LNCaP clone FGC (cell line): ENCODE measurements around the gene ADARB2.
"Not testable (repeated sequence)": the region's sequence is repeated elsewhere in the genome, so short reads cannot be mapped to it uniquely, and the experiment has no call there.

Experiments
- DNase-seq: peaks from one replicate; pipeline ENCODE4 v3.0.0-alpha.2; 2011; ENCODE audit warnings: low read depth
- H3K4me3 ChIP-seq: 2 replicates; pipeline ENCODE4 v1.5.1; 2011; ENCODE audit warnings: mild to moderate bottlenecking, low read depth, low read length, control low read depth
- TF ChIP-seq, protein P1 (sequence below): IDR thresholded peaks from 2 replicates; pipeline ENCODE4 v1.5.1; 2012; ENCODE audit warnings: mild to moderate bottlenecking; ENCODE audit not compliant: control insufficient read depth, insufficient read depth; ENCODE audit errors: extremely low read depth

Gene ADARB2

GRCh38 chr10:1625079-1625478, 112.2 kb downstream of the ADARB2 start:
- TF ChIP-seq, protein P1, sequence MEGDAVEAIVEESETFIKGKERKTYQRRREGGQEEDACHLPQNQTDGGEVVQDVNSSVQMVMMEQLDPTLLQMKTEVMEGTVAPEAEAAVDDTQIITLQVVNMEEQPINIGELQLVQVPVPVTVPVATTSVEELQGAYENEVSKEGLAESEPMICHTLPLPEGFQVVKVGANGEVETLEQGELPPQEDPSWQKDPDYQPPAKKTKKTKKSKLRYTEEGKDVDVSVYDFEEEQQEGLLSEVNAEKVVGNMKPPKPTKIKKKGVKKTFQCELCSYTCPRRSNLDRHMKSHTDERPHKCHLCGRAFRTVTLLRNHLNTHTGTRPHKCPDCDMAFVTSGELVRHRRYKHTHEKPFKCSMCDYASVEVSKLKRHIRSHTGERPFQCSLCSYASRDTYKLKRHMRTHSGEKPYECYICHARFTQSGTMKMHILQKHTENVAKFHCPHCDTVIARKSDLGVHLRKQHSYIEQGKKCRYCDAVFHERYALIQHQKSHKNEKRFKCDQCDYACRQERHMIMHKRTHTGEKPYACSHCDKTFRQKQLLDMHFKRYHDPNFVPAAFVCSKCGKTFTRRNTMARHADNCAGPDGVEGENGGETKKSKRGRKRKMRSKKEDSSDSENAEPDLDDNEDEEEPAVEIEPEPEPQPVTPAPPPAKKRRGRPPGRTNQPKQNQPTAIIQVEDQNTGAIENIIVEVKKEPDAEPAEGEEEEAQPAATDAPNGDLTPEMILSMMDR, result no peak
- DNase-seq, result no peak
- no peak overlapping the region for H3K4me3 ChIP-seq

GRCh38 chr10:1624240-1624639, 113.1 kb downstream of the ADARB2 start:
- no peak overlapping the region for H3K4me3 ChIP-seq
- TF ChIP-seq, protein P1, result no peak
- DNase-seq, result no peak

DNA sequence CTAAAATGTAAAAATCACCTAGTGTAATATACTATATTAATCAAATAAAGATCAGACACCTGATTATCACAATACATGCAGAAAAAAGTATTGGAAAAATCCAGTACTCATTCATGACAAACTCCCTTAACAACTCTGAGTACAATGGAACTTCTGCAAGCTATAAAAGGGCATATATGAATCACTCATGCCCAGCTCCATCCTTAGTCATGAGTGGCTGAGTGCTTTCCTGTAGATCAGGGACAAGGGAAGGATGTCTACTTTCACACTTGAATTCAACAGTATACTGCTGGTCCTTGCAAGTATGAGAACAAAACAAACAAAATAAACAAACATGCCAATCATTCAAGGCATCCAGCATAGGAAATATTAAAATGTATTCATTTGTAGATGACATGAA, 116.5 kb downstream of the ADARB2 start:
- H3K4me3 ChIP-seq, result no peak overlapping the region
- no peak for DNase-seq
- TF ChIP-seq, protein P1, result no peak

DNA sequence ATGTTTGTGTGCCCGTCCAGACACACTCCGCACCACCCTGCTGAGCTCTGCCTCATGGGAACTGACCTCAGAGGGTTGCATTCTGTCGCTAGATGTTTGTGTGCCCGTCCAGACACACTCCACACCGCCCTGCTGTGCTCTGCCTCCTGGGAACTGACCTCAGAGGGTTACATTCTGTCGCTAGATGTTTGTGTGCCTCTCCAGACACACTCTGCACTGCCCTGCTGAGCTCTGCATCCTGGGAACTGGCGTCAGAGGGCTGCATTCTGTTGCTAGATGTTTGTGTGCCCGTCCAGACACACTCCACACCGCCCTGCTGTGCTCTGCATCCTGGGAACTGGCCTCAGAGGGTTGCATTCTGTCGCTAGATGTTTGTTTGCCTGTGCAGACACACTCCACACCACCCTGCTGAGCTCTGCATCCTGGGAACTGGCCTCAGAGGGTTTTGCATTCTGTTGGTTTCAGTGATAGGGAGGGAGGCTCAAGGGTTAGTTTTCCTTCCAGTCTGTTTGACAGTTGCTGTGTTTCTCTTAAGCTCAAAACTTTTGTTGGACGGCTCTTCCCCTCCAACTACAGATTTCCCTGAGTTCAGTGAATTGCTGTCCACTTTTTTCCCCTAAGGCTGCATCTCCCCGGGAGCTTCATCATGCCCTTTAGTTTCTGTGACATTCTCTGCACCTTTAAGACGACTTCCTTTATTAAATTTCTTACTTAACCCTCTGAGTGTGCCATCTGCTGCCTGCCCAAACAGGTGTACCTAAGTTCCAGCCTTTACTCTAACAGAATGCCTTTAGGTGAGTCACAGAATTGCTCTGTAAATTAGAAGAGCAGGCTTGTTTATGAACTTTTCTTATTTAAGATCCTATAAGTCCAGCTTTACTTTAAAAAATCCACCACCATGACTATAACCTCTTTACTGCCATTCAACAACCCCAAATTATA, 119.7 kb downstream of the ADARB2 start:
- not testable (repeated sequence) for DNase-seq, H3K4me3 ChIP-seq

DNA sequence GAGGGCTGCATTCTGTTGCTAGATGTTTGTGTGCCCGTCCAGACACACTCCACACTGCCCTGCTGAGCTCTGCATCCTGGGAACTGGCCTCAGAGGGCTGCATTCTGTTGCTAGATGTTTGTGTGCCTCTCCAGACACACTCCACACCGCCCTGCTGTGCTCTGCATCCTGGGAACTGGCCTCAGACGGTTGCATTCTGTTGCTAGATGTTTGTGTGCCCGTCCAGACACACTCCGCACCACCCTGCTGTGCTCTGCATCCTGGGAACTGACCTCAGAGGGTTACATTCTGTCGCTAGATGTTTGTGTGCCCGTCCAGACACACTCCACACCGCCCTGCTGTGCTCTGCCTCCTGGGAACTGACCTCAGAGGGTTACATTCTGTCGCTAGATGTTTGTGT, 120.6 kb downstream of the ADARB2 start:
- H3K4me3 ChIP-seq, result not testable (repeated sequence)

DNA sequence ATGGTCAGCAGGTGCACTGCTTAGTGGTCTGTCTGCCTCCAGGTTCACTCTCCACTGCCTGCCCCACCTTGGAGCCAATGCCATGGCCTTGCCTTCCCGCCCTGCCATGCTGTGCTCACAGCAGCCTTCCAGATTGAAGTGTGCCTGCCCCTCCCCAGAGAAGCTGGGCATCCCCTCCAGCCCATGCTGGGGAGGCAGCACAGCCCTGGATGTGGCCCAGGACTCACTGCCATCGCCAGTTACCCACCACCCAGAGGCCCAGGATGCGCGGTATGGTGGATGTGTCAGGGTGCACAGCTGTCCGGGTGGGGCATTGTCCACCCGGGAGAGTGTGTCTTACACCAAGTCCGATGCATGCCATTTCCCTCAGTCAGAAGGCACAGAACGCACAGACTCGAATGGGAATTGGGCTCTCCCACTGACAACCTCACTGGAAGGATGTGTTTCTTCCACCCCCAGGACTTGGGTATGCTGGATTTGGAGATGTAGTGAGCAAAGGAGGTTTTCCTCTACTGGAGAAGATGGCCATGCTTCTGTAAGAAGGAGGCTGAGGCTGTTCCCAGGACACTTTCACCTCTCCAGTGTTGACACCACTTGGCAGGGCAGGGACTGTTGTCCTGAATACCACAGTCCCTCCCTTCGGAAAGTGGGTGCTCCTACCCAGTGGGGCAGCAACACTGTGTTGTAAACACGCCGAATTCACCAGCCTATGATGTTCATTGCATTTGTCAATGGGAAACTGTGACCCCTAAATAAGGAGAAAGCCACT, 122.0 kb downstream of the ADARB2 start:
- no peak overlapping the region for H3K4me3 ChIP-seq
- DNase-seq, result no peak
- TF ChIP-seq, protein P1, result no peak

More for the DNA sequence above, 120.6 kb downstream of the ADARB2 start:
- DNase-seq, result not testable (repeated sequence)

DNA sequence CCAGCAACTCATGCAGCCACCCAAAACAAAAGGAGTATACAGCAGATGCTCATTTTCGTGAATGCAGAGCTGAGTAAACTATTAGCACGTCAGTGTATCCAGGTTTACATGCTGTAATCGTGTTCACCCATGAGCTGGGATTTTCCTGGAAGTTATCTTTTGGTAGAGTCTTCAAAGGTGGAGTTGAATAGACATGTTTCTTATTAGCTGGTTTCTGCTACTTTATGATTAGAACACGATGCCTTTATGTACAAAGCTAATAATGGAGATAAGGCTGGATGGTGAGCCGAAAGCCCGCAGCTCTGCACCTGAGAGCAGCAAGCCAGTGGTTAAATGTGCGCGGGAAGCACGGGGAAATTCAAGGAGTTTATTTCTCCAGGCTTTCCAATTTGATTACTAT, 123.8 kb downstream of the ADARB2 start:
- no peak overlapping the region for H3K4me3 ChIP-seq
- no peak for DNase-seq
- TF ChIP-seq, protein P1, result no peak
